Measurements from ENCODE around the gene ATP5MC2. TPM values are rescaled to one million over a fixed set of nuclear protein-coding genes. Genes with fewer than 3 reads are reported as not detected.
A peak's percentile ranks its signal among the peaks of the same experiment; 100 is the strongest.
"Not testable (repeated sequence)": the region's sequence is repeated elsewhere in the genome, so short reads cannot be mapped to it uniquely, and the experiment has no call there.

ATP5MC2 gene
- total RNA-seq, 1 donor, result 563 TPM

DNA sequence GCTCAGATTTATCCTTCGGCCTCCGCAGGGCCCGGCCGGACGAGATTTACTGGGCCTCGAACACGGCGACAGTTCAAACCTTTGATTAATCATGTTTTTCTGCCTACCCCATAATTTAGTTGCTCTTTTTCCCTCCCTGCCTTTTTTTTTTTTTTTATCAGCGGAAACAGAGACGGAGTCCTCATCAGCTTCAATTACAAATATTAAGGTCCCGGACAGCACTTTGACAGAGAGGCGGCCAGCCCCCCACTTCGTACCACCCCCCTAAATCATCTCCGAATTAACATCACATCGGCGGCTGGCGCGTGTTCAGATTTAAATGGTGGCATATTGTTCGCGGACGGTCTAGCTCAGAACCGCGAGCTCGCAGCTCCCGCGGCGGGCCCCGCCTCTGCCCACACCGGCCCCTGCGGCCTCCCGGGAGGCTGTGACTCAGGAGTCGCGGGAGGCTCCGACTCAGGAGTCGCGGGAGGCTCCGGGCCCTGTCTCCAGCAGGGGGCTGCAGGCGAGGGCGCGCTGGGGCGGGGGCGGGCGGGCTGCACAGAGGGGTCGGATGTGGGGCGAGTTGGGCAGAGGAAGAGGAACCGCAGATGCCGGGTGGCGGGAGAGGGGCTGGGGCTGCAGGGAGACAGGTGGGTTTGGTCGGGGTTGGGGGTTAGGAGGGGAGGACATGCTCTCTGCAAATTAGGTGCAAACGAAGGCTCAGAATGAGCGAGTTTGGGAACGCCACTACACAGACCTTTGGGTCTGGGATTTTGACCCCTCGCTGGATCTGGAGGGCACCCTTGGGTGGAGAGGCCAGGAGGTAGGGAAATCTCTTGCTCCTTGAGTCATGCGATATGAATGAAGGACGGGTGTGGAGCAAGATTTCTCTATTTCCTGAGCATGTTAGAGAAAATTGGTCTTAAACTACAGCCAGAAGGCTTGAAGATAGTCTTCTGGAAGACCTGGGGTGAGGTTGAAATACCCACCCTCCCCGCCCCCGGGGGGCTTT, 19.6 kb upstream of the ATP5MC2 start:
- DNase-seq (ENCODE audit: low read depth in 2 of 3, low spot score in 2 of 3), result peak in 2 of 3 donors; percentile 52 to 70

DNA sequence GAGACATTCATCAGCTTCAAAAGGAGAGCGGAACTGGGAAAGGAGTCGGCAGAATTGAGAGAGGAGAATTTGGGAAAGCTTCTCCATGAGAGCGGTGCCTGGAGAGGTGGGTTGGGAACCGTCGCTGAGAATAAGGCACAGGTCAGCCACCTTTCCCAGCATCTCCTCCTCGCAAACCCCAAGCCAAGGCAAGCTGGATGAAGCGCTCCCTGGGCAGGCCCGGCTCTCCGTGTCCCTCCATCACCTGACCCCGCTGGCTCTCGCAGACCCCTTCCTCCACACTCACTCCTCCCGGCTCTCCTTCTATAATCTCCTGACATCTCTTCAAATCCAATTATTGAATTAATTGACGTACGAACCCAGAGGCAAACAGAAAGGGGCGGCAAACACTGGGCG, 18.9 kb upstream of the ATP5MC2 start:
- DNase-seq (ENCODE audit: low read depth in 2 of 3, low spot score in 2 of 3), result no peak

DNA sequence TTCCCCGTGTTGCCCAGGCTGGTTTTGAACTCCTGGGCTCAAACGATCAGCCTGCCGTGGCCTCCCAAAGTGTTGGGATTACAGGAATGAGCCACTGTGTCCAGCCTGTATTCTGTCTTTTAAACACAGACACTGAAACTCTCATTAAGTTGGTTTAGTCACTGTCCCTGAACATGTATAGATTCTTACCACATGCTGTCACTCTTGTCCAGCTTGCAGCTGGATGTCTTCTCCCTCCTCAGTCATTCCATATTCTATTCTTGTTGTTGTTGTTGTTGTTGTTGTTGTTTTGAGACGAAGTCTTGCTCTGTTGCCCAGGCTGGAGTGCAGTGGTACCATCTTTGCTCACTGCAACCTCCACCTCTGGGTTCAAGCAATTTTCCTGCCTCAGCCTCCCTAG, 12.3 kb upstream of the ATP5MC2 start:
- no peak for DNase-seq (ENCODE audit: low read depth in 2 of 3, low spot score in 2 of 3)

DNA sequence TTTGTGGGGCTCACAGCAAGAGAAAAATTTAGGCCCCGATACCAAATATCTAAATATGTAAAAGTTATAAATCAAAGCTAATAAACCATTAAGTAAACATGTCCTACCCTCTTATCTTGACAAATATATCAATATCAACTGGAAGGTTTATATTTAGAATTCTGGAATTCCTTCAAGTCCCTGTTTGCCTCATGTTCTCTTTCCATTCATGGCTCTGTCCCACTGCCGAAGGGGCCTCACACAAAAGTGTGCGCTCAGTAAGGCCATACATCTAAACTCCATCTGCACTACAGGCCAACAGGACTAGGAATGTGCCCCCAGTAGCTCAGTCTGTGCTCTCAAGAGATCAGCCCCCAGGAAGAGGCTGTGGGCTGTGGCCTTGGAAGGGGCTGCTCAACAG, 10.6 kb upstream of the ATP5MC2 start:
- no peak for DNase-seq (ENCODE audit: low read depth in 2 of 3, low spot score in 2 of 3)

DNA sequence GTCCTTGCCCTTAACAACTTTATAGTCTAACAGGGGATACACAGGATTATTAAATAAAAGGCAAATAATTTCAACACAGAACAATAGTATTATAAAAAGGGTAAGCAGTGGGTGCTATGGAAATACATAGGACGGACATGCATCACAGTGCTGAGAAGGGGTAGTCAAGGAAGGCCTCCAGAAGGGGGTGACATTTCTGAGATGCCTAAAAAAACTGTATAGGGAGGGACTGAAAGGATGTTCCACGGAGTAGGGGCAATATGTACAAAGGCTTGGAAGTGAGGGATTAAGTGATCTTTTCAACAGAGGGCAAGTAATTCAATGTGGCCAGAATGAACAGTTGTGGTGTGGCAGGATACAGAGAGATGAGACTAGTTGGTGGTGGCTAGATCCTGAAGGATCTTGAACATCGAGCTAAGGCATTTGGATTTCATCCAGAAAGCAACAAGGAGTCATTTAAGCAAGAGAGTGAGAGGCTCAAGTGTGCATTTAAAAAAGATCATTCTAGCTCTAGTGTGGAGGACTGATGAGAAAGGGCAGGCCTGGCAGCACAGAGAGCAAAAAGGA, 8.9 kb upstream of the ATP5MC2 start:
- DNase-seq (ENCODE audit: low read depth in 2 of 3, low spot score in 2 of 3), result no peak

DNA sequence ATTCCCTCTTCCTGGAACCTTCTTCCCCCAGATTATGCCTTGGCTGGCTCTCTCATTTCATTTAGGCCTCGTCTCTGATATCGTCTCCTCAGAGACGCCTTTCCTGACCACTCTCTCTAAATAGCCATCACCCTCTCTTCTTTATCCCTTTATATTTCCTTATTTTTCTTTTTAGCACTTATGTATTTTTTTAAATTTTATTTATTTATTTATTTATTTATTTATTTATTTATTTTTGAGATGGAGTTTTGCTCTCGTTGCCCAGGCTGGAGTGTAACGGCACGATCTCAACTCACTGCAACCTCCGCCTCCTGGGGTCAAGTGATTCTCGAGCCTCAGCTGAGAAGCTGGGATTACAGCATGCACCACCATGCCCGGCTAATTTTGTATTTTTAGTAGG, 8.1 kb upstream of the ATP5MC2 start:
- DNase-seq (ENCODE audit: low read depth in 2 of 3, low spot score in 2 of 3), result no peak

DNA sequence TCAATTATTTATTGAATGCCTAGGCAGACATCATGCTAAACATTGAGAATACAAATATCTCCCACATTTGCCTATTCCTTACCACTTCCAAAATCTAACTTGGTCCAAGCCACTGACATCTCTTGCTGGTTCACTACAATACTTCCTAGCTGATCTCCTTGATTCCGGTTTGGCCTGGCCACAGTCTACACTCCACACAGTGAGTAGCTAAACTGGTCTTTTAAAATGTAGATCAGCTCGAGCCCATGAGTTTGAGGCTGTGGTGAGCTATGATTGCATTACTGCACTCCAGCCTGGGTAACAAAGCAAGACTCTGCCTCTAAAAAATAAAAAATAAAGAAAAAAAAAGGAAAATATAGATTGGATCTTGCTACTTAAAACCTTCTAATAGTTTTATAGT, 7.6 kb upstream of the ATP5MC2 start:
- no peak for DNase-seq (ENCODE audit: low read depth in 2 of 3, low spot score in 2 of 3)

DNA sequence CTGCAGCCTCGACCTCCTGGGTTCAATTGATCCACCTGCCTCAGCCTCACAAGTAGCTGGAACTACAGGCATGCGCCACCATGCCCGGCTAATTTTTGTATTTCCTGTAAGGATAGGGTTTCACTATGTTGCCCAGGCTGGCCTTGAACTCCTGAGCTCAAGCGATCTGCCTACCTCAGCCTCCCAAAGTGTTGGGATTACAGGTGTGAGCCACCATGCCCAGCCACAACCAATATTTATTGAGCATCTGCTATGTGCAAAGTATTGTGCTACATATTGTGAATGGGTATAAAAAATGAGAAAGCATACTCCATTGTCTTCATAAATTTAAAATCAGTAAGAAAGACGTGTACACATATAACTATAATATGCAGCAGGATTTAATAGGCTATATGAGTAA, 4.2 kb upstream of the ATP5MC2 start:
- DNase-seq (ENCODE audit: low read depth in 2 of 3, low spot score in 2 of 3), result not testable (repeated sequence)

DNA sequence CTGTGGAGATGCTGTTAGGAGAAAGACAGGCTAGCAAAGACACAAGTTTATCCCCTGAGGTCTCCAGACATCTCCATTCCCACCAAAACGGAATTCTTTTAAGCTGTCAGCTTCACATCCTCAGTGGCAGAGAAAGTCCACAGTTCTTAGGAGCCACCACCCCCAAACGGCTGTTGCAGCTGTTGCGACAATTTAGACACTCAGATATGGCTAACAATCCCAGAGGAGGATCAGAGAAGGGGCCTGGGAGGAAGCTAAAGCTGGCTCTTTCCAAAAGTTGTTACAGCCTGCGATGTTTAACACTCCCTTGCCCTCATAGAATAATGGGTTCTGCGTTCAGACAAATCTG, 1.9 kb upstream of the ATP5MC2 start:
- no peak for DNase-seq (ENCODE audit: low read depth in 2 of 3, low spot score in 2 of 3)

DNA sequence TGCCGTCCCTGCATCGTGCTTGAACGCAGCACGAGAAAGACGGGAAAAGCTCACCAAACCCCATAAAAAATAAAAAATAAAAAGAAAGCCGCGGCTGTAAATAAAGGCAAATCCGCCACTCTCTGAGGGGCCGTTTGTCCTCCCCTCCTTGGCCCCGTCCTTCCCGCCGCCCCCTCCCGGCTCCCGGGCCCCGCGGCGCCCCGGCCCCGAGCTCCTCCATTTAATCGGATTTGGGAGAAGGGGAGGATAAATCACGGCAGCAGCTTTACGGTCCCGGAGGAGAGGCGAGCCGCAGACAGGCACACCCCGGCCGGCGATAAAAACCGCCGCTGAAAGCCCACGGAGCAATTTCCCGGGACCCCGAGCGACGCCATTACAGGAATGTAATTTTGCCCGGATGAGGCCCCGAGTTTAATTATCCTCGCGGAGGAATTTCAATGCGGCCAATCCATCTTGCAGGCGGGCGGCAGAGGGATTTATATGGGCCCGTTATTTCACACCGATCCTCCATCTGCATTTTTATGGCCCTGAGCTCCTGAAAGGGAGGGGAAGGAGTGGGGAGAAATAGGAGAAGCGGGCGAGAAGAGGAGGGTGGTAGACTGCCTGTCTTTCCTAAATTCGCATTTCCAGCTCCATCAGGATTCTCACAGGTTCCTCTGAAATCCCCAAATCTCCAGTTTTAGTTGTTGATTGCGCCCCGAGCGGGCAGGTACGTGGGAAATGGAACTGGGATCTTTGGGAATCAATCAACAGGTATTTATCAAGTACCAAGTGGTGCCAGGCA, 1.3 kb upstream of the ATP5MC2 start:
- no peak for DNase-seq (ENCODE audit: low read depth in 2 of 3, low spot score in 2 of 3)

DNA sequence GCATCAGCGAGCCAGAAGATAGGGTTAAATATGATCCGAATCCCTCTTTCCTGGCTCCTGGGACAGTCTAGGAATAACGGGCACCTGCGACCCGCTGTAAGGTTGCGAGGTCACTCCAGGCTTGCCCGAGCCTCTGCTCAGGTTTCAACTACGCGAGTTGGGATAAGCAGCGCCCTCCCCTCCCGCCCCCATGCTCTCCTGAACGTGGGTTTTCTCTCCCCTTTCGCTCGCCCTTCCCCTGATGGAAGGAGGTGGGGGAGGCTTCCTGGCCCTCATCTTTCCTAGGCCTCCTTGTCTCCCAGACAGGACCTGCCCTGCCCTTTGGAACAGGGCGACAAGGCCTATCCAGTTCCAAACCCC, 753 bp upstream of the ATP5MC2 start:
- peak in 2 of 3 donors; percentile 23 to 36 for DNase-seq (ENCODE audit: low read depth in 2 of 3, low spot score in 2 of 3)

DNA sequence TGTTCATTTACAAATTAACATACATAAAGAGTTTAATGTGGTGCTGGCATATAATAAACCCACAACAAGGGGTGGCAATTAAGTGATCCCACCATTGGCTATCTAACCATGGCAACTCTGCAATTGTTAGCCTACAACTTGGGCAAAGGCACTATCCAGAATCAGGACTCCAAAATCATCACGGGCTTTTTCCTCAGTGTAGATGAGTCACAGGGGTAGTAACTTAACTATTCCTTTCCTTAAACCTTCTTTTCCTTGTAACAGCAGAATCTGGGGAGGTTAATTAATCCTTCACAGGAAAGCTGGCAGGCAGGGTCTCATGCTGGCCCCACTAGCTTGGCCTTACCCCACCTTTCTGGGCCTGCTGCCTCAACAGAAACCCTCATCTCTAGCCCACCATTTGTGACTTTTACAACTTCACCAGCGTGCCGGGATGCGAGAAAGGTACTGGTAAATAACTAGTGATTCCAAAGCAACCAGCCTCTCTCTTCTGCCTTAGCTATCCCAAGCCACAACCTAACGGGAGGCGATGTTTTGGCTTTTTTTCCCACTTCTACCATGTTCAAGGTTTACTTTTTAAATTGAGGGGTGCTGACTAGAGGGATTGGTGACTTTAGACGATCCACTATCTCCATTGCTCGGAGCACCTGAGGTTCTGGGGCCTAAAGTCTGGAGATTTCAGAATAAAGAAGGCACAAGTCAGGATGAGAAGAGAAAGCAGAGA, 744 bp downstream of the ATP5MC2 start:
- no peak for DNase-seq (ENCODE audit: low read depth in 2 of 3, low spot score in 2 of 3)

DNA sequence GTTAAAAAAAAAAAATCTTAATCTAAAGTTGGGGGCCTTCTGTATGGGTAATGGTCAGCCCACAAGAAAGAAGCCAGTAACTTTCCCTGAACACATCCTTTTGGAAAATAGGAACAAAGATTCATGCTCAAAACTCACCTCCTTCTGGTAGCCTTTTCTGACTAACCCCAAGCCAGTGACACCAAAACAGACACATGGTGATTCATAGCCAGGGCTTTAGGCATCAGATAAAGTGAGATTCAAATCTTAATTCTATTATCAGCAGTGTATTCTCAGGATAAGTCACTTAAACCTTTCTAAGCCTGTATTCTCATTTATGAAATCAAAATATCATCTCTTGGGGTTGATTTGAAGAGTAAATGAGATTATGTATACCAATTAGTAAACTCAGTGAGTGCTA, 4.9 kb downstream of the ATP5MC2 start:
- no peak for DNase-seq (ENCODE audit: low read depth in 2 of 3, low spot score in 2 of 3)

DNA sequence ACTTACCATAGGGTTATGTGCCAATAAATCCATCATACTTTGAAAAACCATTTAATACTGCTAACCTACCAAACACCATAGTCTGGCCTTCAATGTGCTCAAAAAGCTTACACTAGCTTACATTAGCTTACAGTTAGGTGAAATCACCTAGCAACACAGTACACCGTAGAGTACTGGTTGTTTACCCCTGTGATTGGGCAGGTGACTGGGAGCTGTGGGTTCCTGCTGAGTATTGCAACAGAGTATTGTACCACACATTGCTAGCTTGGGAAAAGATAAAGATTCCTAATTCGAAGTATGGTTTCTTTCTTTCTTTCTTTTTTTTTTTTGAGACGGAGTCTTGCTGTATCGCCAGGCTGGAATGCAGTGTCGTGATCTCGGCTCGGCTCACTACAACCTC, 5.6 kb downstream of the ATP5MC2 start:
- no peak for DNase-seq (ENCODE audit: low read depth in 2 of 3, low spot score in 2 of 3)

DNA sequence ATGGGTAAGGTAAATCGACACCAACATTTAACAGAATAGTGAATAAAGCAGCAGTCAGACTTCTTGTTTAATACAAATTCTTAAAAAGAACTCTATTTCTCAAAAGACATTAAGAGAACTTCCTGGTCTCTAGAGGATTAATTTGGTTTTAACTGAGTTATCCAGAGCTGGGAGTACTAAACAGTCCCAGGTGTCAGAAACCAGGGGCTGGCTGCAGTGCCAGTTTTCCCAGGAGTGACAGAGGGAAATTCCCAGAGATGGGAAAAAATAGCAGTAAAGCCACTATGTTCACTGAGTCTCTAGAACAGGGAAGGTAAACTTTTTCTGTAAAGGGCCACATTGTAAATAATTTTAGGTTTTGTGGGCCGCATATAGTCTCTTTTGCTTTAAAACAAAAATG, 8.8 kb downstream of the ATP5MC2 start:
- no peak for DNase-seq (ENCODE audit: low read depth in 2 of 3, low spot score in 2 of 3)

DNA sequence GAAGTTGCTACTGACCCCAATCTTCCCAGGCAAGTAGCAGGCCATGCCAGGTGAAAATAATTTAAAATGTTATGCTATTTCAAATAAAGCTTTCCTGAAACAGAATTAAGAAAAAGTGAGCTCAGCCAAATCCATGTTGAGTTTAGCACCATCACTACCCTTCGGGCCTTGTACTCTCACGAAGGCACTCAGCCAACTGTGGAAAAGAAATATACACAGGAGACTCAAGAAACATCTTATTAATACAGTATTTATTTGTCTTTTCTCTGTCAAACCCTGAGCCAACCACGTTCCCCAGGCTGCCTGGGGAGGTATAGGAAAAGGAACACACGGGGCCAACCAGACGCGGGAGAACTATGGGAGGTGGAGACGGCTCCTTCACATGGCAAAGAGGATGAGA, 10.9 kb downstream of the ATP5MC2 start:
- DNase-seq (ENCODE audit: low read depth in 2 of 3, low spot score in 2 of 3), result no peak

DNA sequence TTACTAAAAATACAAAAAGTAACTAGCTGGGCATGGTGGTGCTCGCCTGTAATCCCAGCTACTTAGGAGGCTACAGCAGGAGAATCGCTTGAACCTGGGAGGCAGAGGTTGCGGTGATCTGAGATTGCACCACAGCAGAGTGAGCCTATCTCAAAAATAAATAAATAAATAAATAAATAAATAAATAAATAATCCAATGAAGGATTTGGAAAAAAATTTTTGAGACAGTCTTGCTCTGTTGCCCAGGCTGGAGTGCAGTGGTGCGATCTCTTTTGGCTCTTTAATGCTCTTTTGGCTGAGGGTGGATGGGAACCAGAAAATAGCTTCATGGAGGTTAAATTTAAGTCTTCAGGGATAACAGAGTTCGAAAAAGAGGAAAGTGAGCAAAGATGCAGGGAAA, 11.7 kb downstream of the ATP5MC2 start:
- no peak for DNase-seq (ENCODE audit: low read depth in 2 of 3, low spot score in 2 of 3)

DNA sequence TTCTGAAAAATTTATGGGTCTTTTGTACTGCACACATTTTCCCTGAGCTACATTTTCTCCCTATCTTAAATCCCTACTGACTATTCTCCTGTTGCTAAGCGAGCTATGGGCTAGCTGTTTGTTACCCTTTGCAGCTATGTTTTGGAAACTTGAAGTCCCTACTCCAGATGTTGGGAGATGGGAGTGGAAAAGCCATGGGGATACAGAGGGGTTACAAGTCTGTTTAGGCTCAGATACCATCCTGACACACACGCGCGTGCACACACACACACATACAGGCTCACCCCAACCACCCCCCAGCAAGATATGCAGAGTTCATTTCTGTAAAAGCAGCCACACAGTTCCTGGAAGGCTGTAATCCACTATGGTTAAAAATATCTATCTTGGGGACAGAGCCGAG, 15.8 kb downstream of the ATP5MC2 start:
- DNase-seq (ENCODE audit: low read depth in 2 of 3, low spot score in 2 of 3), result no peak

DNA sequence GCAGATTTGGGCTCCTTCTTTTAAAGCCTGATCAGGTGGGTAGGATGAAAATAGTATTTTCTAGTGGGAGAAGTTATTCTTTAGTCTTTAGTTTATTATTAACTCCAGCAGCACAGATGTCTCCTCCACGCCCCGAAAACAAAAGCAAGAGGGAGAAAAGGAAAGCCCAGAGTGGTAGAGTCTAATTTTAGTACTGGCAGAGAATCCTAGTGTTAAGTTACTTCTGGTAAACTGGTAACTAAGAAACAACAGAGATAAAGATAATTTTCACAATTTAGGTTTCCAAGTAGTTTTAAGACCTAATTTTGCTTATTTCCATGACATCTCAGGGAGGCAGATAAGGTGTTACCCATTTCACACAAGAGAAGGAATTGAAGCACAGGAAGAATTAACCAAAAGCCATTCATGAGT, 16.3 kb downstream of the ATP5MC2 start:
- no peak for DNase-seq (ENCODE audit: low read depth in 2 of 3, low spot score in 2 of 3)

DNA sequence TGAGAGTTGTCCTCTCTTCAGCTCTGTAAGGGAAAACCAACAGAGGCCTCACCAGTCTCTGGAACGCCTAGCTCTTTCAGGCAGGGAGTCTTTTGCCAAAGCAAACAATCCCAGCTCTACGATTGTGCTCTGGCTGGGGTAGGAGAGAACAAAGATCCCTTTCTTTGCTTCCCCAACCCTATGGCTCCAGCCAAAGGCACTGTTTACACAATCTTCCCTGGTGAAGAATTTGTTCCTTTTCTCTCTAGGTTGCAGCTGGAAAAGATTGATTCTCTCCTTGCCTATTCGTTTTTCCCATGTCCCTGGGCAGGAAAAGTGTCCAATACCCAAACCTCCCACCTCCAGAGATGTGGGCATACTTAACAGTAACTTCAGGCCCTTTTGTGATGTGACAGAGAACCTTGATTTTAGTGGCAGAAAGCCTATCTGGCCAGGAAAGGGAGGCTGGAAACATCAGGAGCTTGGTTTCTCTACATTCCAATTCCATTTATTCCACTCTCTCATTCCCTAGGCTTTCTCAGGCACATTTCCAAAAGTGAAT, 16.8 kb downstream of the ATP5MC2 start:
- no peak for DNase-seq (ENCODE audit: low read depth in 2 of 3, low spot score in 2 of 3)

DNA sequence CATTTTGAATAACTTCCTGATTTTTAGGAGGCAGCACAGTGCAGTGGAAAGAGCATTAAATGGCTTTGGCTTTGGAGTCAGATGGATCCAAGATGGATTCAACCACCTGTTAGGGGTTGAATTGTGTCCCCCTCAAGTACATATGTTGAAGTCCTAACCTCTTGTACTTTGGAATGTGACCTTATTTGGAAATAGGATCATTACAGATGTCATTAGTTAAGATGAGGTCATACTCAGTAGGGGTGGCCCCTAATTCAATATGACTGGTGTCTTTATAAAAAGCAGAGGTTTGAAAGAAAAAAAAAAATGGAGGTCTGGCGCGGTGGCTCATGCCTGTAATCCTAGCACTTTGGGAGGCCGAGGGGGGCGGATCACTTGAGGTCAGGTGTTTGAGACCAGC, 18.8 kb downstream of the ATP5MC2 start:
- no peak for DNase-seq (ENCODE audit: low read depth in 2 of 3, low spot score in 2 of 3)
